GM18498 (cell line): Measurements from ENCODE around the gene ZC3H18.

Source experiments
- ATAC-seq: cut with Tn5 transposase; IDR thresholded peaks from one replicate; pipeline ENCODE4 v1.9.1; 2021; ENCODE audit warnings: mild to moderate bottlenecking, moderate library complexity; ENCODE audit not compliant: unreplicated experiment

ZC3H18 gene

GRCh38 chr16:88671806-88672205 is 101.6 kb downstream of the ZC3H18 start:
- no peak for ATAC-seq

GRCh38 chr16:88672776-88673175 is 102.6 kb downstream of the ZC3H18 start:
- no peak for ATAC-seq

DNA sequence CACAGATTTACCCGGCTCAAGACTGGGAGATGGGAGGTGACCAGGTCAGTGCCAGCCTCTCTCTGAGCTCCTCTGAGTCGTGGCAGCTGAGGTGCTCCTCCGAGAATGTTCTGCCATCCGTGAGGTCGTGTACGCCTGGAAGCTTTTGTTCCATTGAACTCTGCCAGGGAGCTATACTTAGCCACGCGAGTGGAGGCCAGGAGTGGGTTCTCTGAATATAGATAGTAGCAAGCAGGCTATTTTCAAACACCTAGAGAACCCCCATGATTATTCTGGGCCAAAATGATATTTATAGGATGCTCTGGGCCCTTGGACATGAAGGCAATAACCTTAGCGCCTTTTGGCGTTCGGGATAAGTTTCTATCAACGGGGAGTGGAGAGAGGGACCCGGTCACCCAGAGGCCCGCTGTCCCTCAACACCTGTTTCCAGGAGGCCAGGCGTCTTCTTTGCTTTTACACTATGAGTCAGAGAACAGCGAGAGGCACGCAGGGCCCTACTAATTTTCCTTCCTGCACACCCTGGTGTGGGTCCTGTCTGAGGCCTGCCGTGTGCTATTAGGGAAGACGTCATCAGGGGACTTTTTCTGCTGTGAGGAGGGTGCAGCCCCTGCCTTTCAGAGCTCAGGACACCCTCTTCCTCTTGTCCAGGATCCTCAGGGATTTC is 103.6 kb downstream of the ZC3H18 start:
- ATAC-seq, result no peak

DNA sequence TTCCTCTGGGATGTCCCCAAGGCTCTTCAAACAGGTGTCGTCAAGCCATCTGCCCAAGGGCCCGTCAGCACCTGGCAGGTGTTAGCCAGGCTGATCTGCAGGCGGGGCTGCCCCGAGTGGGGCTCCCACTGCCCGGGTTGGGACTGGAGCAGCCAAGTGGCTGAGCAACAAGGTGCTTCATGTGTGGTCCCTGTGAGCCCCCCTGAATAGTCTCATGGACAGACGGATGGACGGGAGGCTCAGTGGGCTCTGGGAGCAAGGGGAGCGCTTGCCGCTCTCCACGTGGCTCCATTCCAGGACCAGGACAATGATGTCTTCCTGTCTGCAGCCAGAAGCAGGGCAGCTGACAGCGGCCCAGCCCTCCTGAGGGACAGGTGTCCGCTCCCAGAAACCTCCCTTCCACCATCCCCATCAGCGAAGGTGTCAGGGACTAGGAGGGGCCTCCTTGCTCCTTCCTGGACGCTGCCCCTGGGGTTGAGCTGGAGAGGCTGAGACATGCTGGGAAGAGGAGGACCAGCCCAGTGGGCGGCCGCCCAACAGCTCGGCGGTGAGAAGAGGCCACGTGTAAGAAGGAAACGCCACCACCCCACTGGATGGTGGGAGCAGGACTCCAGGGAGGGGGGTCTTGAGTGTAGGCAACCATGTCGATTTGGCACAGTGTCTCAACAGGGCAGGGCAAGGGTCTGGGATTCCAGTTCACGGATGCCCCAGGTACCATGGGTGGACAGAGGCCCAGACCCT is 106.5 kb downstream of the ZC3H18 start:
- ATAC-seq, result no peak

DNA sequence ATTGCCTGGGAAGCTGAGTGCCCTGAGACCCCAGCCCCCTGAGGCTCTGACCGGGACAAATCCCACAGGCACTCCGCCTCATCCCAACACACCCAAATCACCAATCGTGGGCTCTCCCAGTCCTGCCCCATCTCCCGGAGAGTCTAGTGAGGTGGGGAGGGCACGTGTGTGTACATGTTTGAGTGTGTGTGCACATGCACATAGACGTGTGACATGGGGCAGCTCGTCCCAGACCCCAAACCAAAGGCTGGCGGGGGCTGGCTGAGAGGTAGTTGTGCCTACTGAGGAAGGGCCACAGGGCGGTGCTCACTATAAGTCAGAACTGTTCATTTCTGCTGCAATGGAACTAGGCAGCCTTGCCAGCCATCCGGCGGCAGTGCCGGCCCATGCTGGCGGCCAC is 107.5 kb downstream of the ZC3H18 start:
- ATAC-seq, result no peak

GRCh38 chr16:88678224-88678979 is 108.2 kb downstream of the ZC3H18 start:
- ATAC-seq, result no peak

DNA sequence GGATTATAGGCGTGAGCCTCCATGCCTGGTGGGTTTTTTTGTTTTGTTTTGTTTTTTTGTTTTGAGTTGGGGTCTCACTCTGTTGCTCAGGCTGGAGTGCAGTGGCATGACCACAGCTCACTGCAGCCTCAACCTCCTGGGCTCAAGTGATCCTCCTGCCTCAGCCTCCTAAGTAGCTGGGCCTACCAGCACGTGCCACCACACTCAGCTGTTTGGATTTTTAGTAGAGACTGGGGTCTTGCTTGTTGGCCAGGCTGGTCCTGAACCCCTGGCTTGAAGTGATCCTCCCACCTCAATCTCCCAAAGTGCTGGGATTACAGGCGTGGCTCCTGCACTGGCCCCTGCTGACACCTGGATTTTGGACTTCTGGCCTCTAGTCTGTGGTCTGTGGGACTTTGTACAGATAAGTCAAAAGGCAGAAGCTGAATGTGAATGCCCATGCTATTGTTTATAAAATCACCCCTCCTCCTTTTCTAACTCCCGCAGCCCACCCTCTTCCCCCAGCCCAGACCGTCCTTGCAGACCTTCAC is 110.4 kb downstream of the ZC3H18 start:
- no peak for ATAC-seq

- ATAC-seq, result no peak
Observed at GRCh38 chr16:88681084-88681680, 111.0 kb downstream of the ZC3H18 start.
